HepG2 (cell line): ENCODE results near the gene PGC. TPM values are rescaled to one million over a fixed set of nuclear protein-coding genes. Genes with fewer than 3 reads are reported as not detected.

Experiments used
- CENPBD1 ChIP-seq: sonication (generic); formaldehyde crosslinking; IDR thresholded peaks from 2 replicates; pipeline ENCODE4 v1.8.0; 2022; ENCODE audit warnings: missing genetic modification reagents, low read depth, mild to moderate bottlenecking, borderline replicate concordance
- CREM ChIP-seq, 2 experiments: sonication (generic) in 1 of 2; formaldehyde crosslinking in 1 of 2; IDR thresholded peaks; 2 replicates each; pipeline versions ENCODE4 v1.4.0 to v1.6.1; 2016 to 2020; ENCODE audit warnings: antibody characterized with exemption in 1 of 2, mild to moderate bottlenecking in 1 of 2, missing genetic modification reagents in 1 of 2
- HIC2 ChIP-seq: sonication (generic); formaldehyde crosslinking; IDR thresholded peaks from 2 replicates; pipeline ENCODE4 v1.9.0; 2022; ENCODE audit warnings: low read depth, missing genetic modification reagents
- KAT8 ChIP-seq: IDR thresholded peaks from 2 replicates; pipeline ENCODE4 v1.6.1; 2016; ENCODE audit warnings: missing genetic modification reagents, missing compliant biosample characterization
- KMT2B ChIP-seq: IDR thresholded peaks from 2 replicates; pipeline ENCODE4 v1.6.1; 2016; ENCODE audit warnings: missing genetic modification reagents, missing compliant biosample characterization
- MAF1 ChIP-seq: sonication (generic); formaldehyde crosslinking; IDR thresholded peaks from 2 replicates; pipeline ENCODE4 v1.5.0; 2020; ENCODE audit warnings: missing genetic modification reagents, borderline replicate concordance
- MEIS2 ChIP-seq: sonication (generic); formaldehyde crosslinking; IDR thresholded peaks from 2 replicates; pipeline ENCODE4 v1.9.0; 2021; ENCODE audit warnings: mild to moderate bottlenecking, missing genetic modification reagents
- NR2F2 ChIP-seq: IDR thresholded peaks from 2 replicates; pipeline ENCODE4 v1.6.1; 2012; ENCODE audit warnings: low read depth, inconsistent platforms, borderline replicate concordance
- RFXANK ChIP-seq: IDR thresholded peaks from 2 replicates; pipeline ENCODE4 v1.6.1; 2016
- RFXAP ChIP-seq: sonication (generic); formaldehyde crosslinking; IDR thresholded peaks from 2 replicates; pipeline ENCODE4 v1.4.0; 2020; ENCODE audit warnings: missing genetic modification reagents, borderline replicate concordance
- SCMH1 ChIP-seq: sonication (generic); formaldehyde crosslinking; IDR thresholded peaks from 2 replicates; pipeline ENCODE4 v1.9.0; 2021; ENCODE audit warnings: missing genetic modification reagents, mild to moderate bottlenecking, borderline replicate concordance
- SETDB1 ChIP-seq: sonication (generic); formaldehyde crosslinking; IDR thresholded peaks from 2 replicates; pipeline ENCODE4 v1.5.1; 2020; ENCODE audit warnings: missing genetic modification reagents, mild to moderate bottlenecking, borderline replicate concordance
- SIX1 ChIP-seq: sonication (generic); formaldehyde crosslinking; IDR thresholded peaks from 2 replicates; pipeline ENCODE4 v1.4.0; 2020; ENCODE audit warnings: missing genetic modification reagents, borderline replicate concordance
- SUZ12 ChIP-seq: fragments of 150-350 bp; IDR thresholded peaks from 2 replicates; pipeline ENCODE4 v1.6.1; 2014; ENCODE audit warnings: low read depth, low read length
- ZNF33A ChIP-seq: sonication (generic); formaldehyde crosslinking; IDR thresholded peaks from 2 replicates; pipeline ENCODE4 v1.5.1; 2020; ENCODE audit warnings: missing genetic modification reagents, mild to moderate bottlenecking, moderate library complexity, borderline replicate concordance
- ZNF441 ChIP-seq: sonication (generic); formaldehyde crosslinking; IDR thresholded peaks from 2 replicates; pipeline ENCODE4 v1.7.0; 2021; ENCODE audit warnings: missing genetic modification reagents, borderline replicate concordance
- ZNF451 ChIP-seq: sonication (generic); formaldehyde crosslinking; IDR thresholded peaks from 2 replicates; pipeline ENCODE4 v1.5.0; 2020; ENCODE audit warnings: mild to moderate bottlenecking, missing genetic modification reagents
- ZNF530 ChIP-seq: sonication (generic); formaldehyde crosslinking; IDR thresholded peaks from 2 replicates; pipeline ENCODE4 v1.5.0; 2020; ENCODE audit warnings: low read depth, mild to moderate bottlenecking, missing genetic modification reagents
- ZNF75D ChIP-seq: sonication (generic); formaldehyde crosslinking; IDR thresholded peaks from 2 replicates; pipeline ENCODE4 v1.8.1; 2023; ENCODE audit warnings: missing genetic modification reagents, mild to moderate bottlenecking, borderline replicate concordance
- polyA plus RNA-seq, 8 experiments: library from polyadenylated mRNA; depleted of rRNA in 3 of 8; stranded (reverse) in 7 of 8; unstranded in 1 of 8; fragments of >200 nt; fragmentation: Illumina TruSeq in 4 of 8; extraction: Trizol in 4 of 8; gene quantifications; 2 replicates each; pipeline versions ENCODE4 v1.2.1 to v1.2.3, GENCODE V29; 2011 to 2016; ENCODE audit warnings: low read depth in 4 of 8, missing spikeins in 1 of 8, mixed read lengths in 1 of 8; ENCODE audit not compliant: insufficient read depth in 1 of 8
- total RNA-seq, 5 experiments: library from RNA; depleted of rRNA; stranded (reverse); fragments of >200 nt; fragmentation: Illumina TruSeq; extraction: Trizol; gene quantifications; 2 replicates each; pipeline ENCODE4 v1.2.3, GENCODE V29; 2016; ENCODE audit warnings: low read depth in 1 of 5
- TF ChIP-seq, protein P1 (sequence below): sonication (generic); formaldehyde crosslinking; conservative IDR thresholded peaks from 2 replicates; pipeline ENCODE4 v1.8.0; 2022; ENCODE audit warnings: low read depth, missing genetic modification reagents
- TF ChIP-seq, protein P2 (sequence below): fragments of 450-650 bp; IDR thresholded peaks from 2 replicates; pipeline ENCODE4 v1.6.1; 2017; ENCODE audit warnings: mild to moderate bottlenecking

The PGC gene
- total and polyA plus RNA-seq, 2 of the 13 experiments (the other 11 are each of a cell fraction or from before 2014, with no cell fraction given), result 426 to 502 TPM

DNA sequence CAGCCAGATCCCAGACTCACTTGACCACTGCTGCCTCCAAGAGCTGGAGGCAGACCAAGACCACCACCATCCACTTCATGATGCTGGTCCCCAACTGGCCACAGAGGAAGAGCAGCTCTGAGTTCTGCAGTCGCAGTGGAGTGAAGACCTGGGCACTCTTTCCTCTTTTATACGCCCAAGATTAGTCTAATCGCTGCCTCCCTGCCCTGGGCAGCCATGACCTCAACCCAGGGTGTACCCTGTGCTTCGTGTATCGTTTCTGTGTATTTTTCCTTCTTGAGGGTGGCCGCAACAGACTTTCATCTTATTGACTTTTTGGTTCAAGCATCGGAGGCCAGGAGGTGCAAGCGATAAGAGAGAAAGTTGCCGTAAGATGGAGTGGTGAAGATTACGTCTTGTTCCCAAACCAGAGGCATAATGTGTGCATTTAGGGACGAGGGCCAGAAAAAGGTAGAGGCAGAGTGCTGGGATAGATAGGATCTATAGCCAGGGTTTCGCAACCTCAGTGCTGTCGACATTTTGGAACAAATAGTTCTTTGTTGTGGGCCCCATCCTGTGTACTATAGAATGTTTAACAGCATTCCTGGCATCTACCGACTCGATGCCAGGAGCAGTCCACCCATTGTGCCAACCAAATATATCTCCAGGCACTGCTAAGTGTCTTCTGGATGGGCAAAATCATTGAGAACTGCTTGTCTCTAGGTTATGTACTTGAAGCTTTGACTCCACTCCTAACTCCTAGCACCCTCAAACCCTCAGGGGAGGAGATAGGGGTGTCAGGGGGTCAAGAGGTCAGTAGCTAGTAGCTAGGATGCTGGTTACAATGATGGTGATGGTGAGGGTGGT is at the start of gene PGC (continued):
- TF ChIP-seq KAT8 (CRISPR knock-in tag) (peak; percentile 74; the same call in 1 of the 2 replicates), ZNF530 (no peak), HIC2 (peak; percentile 100), KMT2B (CRISPR knock-in tag) (no peak), MAF1 (CRISPR knock-in tag) (peak; percentile 60; the same call in 1 of the 2 replicates), SETDB1 (CRISPR knock-in tag) (no peak), NR2F2 (peak; percentile 79; the same call in 1 of the 2 replicates), SUZ12 (no peak), ZNF75D (CRISPR knock-in tag) (no peak), RFXAP (CRISPR knock-in tag) (peak; percentile 90; the same call in 1 of the 2 replicates), SCMH1 (CRISPR knock-in tag) (no peak), ZNF451 (CRISPR knock-in tag) (no peak), MEIS2 (CRISPR knock-in tag) (peak; percentile 64; the same call in 1 of the 2 replicates), RFXANK (CRISPR knock-in tag) (no peak), SIX1 (peak; percentile 74), ZNF33A (CRISPR knock-in tag) (no peak), ZNF441 (CRISPR knock-in tag) (no peak), CENPBD1 (CRISPR knock-in tag) (no peak), CREM (IDR thresholded peaks at IDR 0.05) (peak; percentile 92), CREM (CRISPR knock-in tag; IDR thresholded peaks at IDR 0.05) (no peak)
- TF ChIP-seq, protein P1, sequence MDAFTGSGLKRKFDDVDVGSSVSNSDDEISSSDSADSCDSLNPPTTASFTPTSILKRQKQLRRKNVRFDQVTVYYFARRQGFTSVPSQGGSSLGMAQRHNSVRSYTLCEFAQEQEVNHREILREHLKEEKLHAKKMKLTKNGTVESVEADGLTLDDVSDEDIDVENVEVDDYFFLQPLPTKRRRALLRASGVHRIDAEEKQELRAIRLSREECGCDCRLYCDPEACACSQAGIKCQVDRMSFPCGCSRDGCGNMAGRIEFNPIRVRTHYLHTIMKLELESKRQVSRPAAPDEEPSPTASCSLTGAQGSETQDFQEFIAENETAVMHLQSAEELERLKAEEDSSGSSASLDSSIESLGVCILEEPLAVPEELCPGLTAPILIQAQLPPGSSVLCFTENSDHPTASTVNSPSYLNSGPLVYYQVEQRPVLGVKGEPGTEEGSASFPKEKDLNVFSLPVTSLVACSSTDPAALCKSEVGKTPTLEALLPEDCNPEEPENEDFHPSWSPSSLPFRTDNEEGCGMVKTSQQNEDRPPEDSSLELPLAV (CRISPR knock-in tag), result no peak
- TF ChIP-seq, protein P2, sequence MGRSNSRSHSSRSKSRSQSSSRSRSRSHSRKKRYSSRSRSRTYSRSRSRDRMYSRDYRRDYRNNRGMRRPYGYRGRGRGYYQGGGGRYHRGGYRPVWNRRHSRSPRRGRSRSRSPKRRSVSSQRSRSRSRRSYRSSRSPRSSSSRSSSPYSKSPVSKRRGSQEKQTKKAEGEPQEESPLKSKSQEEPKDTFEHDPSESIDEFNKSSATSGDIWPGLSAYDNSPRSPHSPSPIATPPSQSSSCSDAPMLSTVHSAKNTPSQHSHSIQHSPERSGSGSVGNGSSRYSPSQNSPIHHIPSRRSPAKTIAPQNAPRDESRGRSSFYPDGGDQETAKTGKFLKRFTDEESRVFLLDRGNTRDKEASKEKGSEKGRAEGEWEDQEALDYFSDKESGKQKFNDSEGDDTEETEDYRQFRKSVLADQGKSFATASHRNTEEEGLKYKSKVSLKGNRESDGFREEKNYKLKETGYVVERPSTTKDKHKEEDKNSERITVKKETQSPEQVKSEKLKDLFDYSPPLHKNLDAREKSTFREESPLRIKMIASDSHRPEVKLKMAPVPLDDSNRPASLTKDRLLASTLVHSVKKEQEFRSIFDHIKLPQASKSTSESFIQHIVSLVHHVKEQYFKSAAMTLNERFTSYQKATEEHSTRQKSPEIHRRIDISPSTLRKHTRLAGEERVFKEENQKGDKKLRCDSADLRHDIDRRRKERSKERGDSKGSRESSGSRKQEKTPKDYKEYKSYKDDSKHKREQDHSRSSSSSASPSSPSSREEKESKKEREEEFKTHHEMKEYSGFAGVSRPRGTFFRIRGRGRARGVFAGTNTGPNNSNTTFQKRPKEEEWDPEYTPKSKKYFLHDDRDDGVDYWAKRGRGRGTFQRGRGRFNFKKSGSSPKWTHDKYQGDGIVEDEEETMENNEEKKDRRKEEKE, result no peak
